ENCODE results near the gene IL10RA.
"Not testable (repeated sequence)": the region's sequence is repeated elsewhere in the genome, so short reads cannot be mapped to it uniquely, and the experiment has no call there.

The IL10RA gene

GRCh38 chr11:117993988-117994745 is 8.0 kb downstream of the IL10RA start:
- DNase-seq, result no peak

- no peak for DNase-seq
Measured at GRCh38 chr11:117995472-117995871, 9.3 kb downstream of the IL10RA start.

- DNase-seq, result no peak
Measured at GRCh38 chr11:117996058-117996457, 9.9 kb downstream of the IL10RA start.

- DNase-seq, result no peak
Measured at GRCh38 chr11:117997406-117997805, 11.2 kb downstream of the IL10RA start.

GRCh38 chr11:117997823-117998579 is 11.8 kb downstream of the IL10RA start:
- DNase-seq, result no peak

GRCh38 chr11:117998664-117999353 is 12.6 kb downstream of the IL10RA start:
- DNase-seq, result no peak

- no peak for DNase-seq
Measured at GRCh38 chr11:117999354-117999993, 13.3 kb downstream of the IL10RA start.

GRCh38 chr11:118000067-118000849 is 14.1 kb downstream of the IL10RA start:
- DNase-seq, result no peak

GRCh38 chr11:118000850-118001228 is 14.6 kb downstream of the IL10RA start:
- no peak for DNase-seq

- DNase-seq, result no peak
Measured at GRCh38 chr11:118001494-118001971, 15.3 kb downstream of the IL10RA start.

- no peak for DNase-seq
Measured at GRCh38 chr11:118002010-118002540, 15.9 kb downstream of the IL10RA start.

GRCh38 chr11:118002541-118003423 is 16.6 kb downstream of the IL10RA start:
- no peak for DNase-seq

GRCh38 chr11:118003456-118003855 is 17.3 kb downstream of the IL10RA start:
- no peak for DNase-seq

- DNase-seq, result no peak
Measured at GRCh38 chr11:118004543-118005223, 18.5 kb downstream of the IL10RA start.

- DNase-seq, result no peak
Measured at GRCh38 chr11:118005224-118006152, 19.3 kb downstream of the IL10RA start.

GRCh38 chr11:118006153-118006534 is 19.9 kb downstream of the IL10RA start:
- DNase-seq, result no peak

GRCh38 chr11:118007040-118007439 is 20.8 kb downstream of the IL10RA start:
- no peak for DNase-seq

- not testable (repeated sequence) for DNase-seq
Measured at GRCh38 chr11:118007563-118008270, 21.5 kb downstream of the IL10RA start.

Measured in cerebellar nuclear complex (tissue), 1 donor.